WTC11 (cell line): ENCODE data around the gene TDRD1. TPM values are rescaled to one million over a fixed set of nuclear protein-coding genes. Genes with fewer than 3 reads are reported as not detected.
A peak's percentile ranks its signal among the peaks of the same experiment; 100 is the strongest.

Experiments used
- ATAC-seq: fragments of 200-7000 bp; cut with Tn5 transposase; 2 replicates; pipeline ENCODE4 v1.10.0; 2021; ENCODE audit warnings: mild to moderate bottlenecking, moderate library complexity
- Bru-seq: library from RNA; stranded (reverse); fragments of 400-500 nt; gene quantifications from one replicate; lab custom pipeline; 2021; lab: Mats Ljungman, UMichigan
- CTCF ChIA-PET: fragments of 300-600 bp; sonication (Branson Sonifier 250); formaldehyde crosslinking; loops from one replicate; lab custom pipeline; 2021; ENCODE audit warnings: antibody characterized with exemption; lab: Charles Lee
- POLR2A ChIA-PET: fragments of 350-600 bp; sonication (Branson Sonifier 250); formaldehyde crosslinking; loops from one replicate; lab custom pipeline; 2021; ENCODE audit warnings: antibody characterized with exemption; lab: Charles Lee
- DNase-seq: peaks from one replicate; pipeline ENCODE4 v3.0.0; 2021; ENCODE audit warnings: low spot score
- H3K27ac Mint-ChIP-seq: 2 replicates; pipeline ENCODE4 v1.8.0; 2021; ENCODE audit warnings: mixed read lengths
- H3K27me3 Mint-ChIP-seq: 2 replicates; pipeline ENCODE4 v1.8.0; 2021; ENCODE audit warnings: low read depth, mild to moderate bottlenecking, moderate library complexity, mixed read lengths
- H3K36me3 Mint-ChIP-seq: 2 replicates; pipeline ENCODE4 v1.8.0; 2021; ENCODE audit warnings: mixed read lengths
- H3K4me1 Mint-ChIP-seq: 2 replicates; pipeline ENCODE4 v1.8.0; 2022; ENCODE audit warnings: mixed read lengths
- H3K4me3 Mint-ChIP-seq: 2 replicates; pipeline ENCODE4 v1.8.0; 2021; ENCODE audit warnings: mild to moderate bottlenecking, moderate library complexity, mixed read lengths
- H3K9me3 Mint-ChIP-seq: 2 replicates; pipeline ENCODE4 v1.8.0; 2021; ENCODE audit warnings: mixed read lengths
- CTCF ChIP-seq: fragments of 200-600 bp; IDR thresholded peaks from 2 replicates; pipeline ENCODE4 v1.8.0; 2022; ENCODE audit warnings: antibody characterized with exemption
- FOXK1 ChIP-seq: sonication (generic); formaldehyde crosslinking; IDR thresholded peaks from 2 replicates; pipeline ENCODE4 v1.8.0; 2022; ENCODE audit warnings: mild to moderate bottlenecking, moderate library complexity, missing genetic modification reagents
- FOXP1 ChIP-seq: sonication (generic); formaldehyde crosslinking; IDR thresholded peaks from 2 replicates; pipeline ENCODE4 v1.8.0; 2022; ENCODE audit warnings: missing genetic modification reagents, mild to moderate bottlenecking, moderate library complexity, borderline replicate concordance
- GTF2I ChIP-seq: fragments of 250-450 bp; sonication (Bioruptor Pico); conservative IDR thresholded peaks from 2 replicates; pipeline ENCODE4 v1.4.0; 2021; ENCODE audit warnings: mild to moderate bottlenecking
- IRF2 ChIP-seq: sonication (generic); formaldehyde crosslinking; IDR thresholded peaks from 2 replicates; pipeline ENCODE4 v1.8.0; 2022; ENCODE audit warnings: low read depth, missing genetic modification reagents, borderline replicate concordance
- MAX ChIP-seq: sonication (generic); formaldehyde crosslinking; IDR thresholded peaks from 2 replicates; pipeline ENCODE4 v1.8.0; 2022; ENCODE audit warnings: mild to moderate bottlenecking, missing genetic modification reagents
- MYBL2 ChIP-seq: sonication (generic); formaldehyde crosslinking; IDR thresholded peaks from 2 replicates; pipeline ENCODE4 v1.8.1; 2023; ENCODE audit warnings: mild to moderate bottlenecking, moderate library complexity, missing genetic modification reagents
- NR1H2 ChIP-seq: sonication (generic); formaldehyde crosslinking; IDR thresholded peaks from 2 replicates; pipeline ENCODE4 v1.9.0; 2021; ENCODE audit warnings: mild to moderate bottlenecking, moderate library complexity, missing genetic modification reagents
- RELA ChIP-seq: sonication (generic); formaldehyde crosslinking; IDR thresholded peaks from 2 replicates; pipeline ENCODE4 v1.8.1; 2022; ENCODE audit warnings: missing genetic modification reagents, mild to moderate bottlenecking, borderline replicate concordance
- TEAD1 ChIP-seq: sonication (generic); formaldehyde crosslinking; IDR thresholded peaks from 2 replicates; pipeline ENCODE4 v1.8.0; 2022; ENCODE audit warnings: mild to moderate bottlenecking, missing genetic modification reagents
- USF2 ChIP-seq: sonication (generic); formaldehyde crosslinking; IDR thresholded peaks from 2 replicates; pipeline ENCODE4 v1.8.1; 2023; ENCODE audit warnings: mild to moderate bottlenecking, missing genetic modification reagents, moderate library complexity
- ZBTB43 ChIP-seq: sonication (generic); formaldehyde crosslinking; IDR thresholded peaks from 2 replicates; pipeline ENCODE4 v1.8.1; 2023; ENCODE audit warnings: mild to moderate bottlenecking, missing genetic modification reagents
- ZNF121 ChIP-seq: sonication (generic); formaldehyde crosslinking; IDR thresholded peaks from 2 replicates; pipeline ENCODE4 v1.8.0; 2023; ENCODE audit warnings: missing genetic modification reagents
- ZNF219 ChIP-seq: sonication (generic); formaldehyde crosslinking; IDR thresholded peaks from 2 replicates; pipeline ENCODE4 v1.8.0; 2023; ENCODE audit warnings: missing genetic modification reagents, mild to moderate bottlenecking, borderline replicate concordance
- ZNF232 ChIP-seq: sonication (generic); formaldehyde crosslinking; IDR thresholded peaks from 2 replicates; pipeline ENCODE4 v1.8.0; 2022; ENCODE audit warnings: mild to moderate bottlenecking, missing genetic modification reagents
- ZNF416 ChIP-seq: fragments of 250-450 bp; sonication (Bioruptor Pico); IDR thresholded peaks from 2 replicates; pipeline ENCODE4 v1.9.0; 2021; ENCODE audit warnings: mild to moderate bottlenecking, inconsistent platforms
- ZNF423 ChIP-seq: fragments of 250-450 bp; sonication (Bioruptor Pico); IDR thresholded peaks from 2 replicates; pipeline ENCODE4 v2.1.2; 2022; ENCODE audit warnings: mild to moderate bottlenecking, moderate library complexity
- ZNF512 ChIP-seq: sonication (generic); formaldehyde crosslinking; IDR thresholded peaks from 2 replicates; pipeline ENCODE4 v1.8.1; 2022; ENCODE audit warnings: missing genetic modification reagents, borderline replicate concordance
- ZNF671 ChIP-seq: fragments of 250-450 bp; sonication (Bioruptor Pico); IDR thresholded peaks from 2 replicates; pipeline ENCODE4 v1.8.0; 2021; ENCODE audit warnings: mild to moderate bottlenecking
- ZSCAN18 ChIP-seq: fragments of 250-450 bp; sonication (Bioruptor Pico); IDR thresholded peaks from 2 replicates; pipeline ENCODE4 v2.1.2; 2022; ENCODE audit warnings: mild to moderate bottlenecking, moderate library complexity
- long read RNA-seq, 3 experiments: library from RNA in 1 of 3; library from capped mRNA in 1 of 3; library from polyadenylated mRNA in 1 of 3; unstranded in 2 of 3; stranded (forward) in 1 of 3; transcript quantifications; one replicate each; pipeline ENCODE4 v2.0.0, GENCODE V29; 2021
- total RNA-seq: library from RNA; stranded (reverse); gene quantifications from 3 replicates; pipeline ENCODE4 v1.2.3, GENCODE V29; 2021

TDRD1 gene
- total RNA-seq (0.57 to 0.70 TPM (median 0.69 TPM) in 3 replicates), Bru-seq, nascent RNA (percentile 21 among the genes with signal in this experiment)
- long read RNA-seq, experiment 1, result 0 reads
- long read RNA-seq, experiment 2, result 0 reads
- long read RNA-seq, experiment 3, result 0 reads

- H3K4me3 Mint-ChIP-seq, result peak within 1 kb of the TSS; percentile 18; the same call in 1 of the 2 replicates
- ChIA-PET CTCF (no interaction called here), POLR2A (interaction anchor here (0.7 kb wide), 1 partner anchor 170 kb away, joined by 3 read pairs; no protein-coding TSS in a partner anchor)
- H3K4me1 Mint-ChIP-seq, result peaks cover 35% of the 10 kb centered on the region
- H3K27me3 Mint-ChIP-seq, result peaks cover 12% of the 10 kb centered on the region
- DNase-seq, result peak; percentile 47
- no peaks in the 10 kb centered on the region for H3K9me3 Mint-ChIP-seq
- ATAC-seq, result peak; percentile 5
- peak; percentile 31 for TF ChIP-seq USF2 (CRISPR knock-in tag)
- peak; percentile 88 for TF ChIP-seq MAX (CRISPR knock-in tag)
- 0 out of 2 replicates have a peak, but pooled peaks have one; percentile 36 for TF ChIP-seq FOXP1 (CRISPR knock-in tag)
- TF ChIP-seq ZBTB43 (CRISPR knock-in tag), result no peak
- H3K27ac Mint-ChIP-seq, result peak within 1 kb of the TSS; percentile 53; the same call in 1 of the 2 replicates
- H3K36me3 Mint-ChIP-seq, result no peaks in the 10 kb centered on the region
These were observed at the start of gene TDRD1 for GRCh38 chr10:114179148-114179547. TDRD1 (plus strand) TSS chr10:114179353; CDS start chr10:114187832, 8,479 bp downstream.

GRCh38 chr10:114131094-114131493, 48.1 kb upstream of the TDRD1 start:
- Mint-ChIP-seq H3K27ac (no peak overlapping the region), H3K9me3 (no peaks in the 10 kb centered on the region), H3K4me1 (no peaks in the 10 kb centered on the region), H3K27me3 (no peaks in the 10 kb centered on the region; the same call in 1 of the 2 replicates), H3K36me3 (peaks cover 68% of the 10 kb centered on the region), H3K4me3 (no peak overlapping the region)
- ATAC-seq, result no peak
- no peak for TF ChIP-seq USF2 (CRISPR knock-in tag)
- TF ChIP-seq RELA (CRISPR knock-in tag), result no peak
- no peak for TF ChIP-seq MYBL2 (CRISPR knock-in tag)
- no peak for TF ChIP-seq ZNF512
- TF ChIP-seq FOXP1 (CRISPR knock-in tag), result no peak
- POLR2A ChIA-PET, result no interaction called here
- CTCF ChIA-PET, result no interaction called here
- no peak for DNase-seq

- Mint-ChIP-seq H3K9me3 (no peaks in the 10 kb centered on the region), H3K4me1 (no peaks in the 10 kb centered on the region), H3K36me3 (peaks cover 48% of the 10 kb centered on the region), H3K27me3 (no peaks in the 10 kb centered on the region), H3K27ac (no peak overlapping the region), H3K4me3 (no peak overlapping the region)
- TF ChIP-seq GTF2I (no peak), TEAD1 (CRISPR knock-in tag) (no peak), FOXK1 (CRISPR knock-in tag) (no peak), ZNF121 (CRISPR knock-in tag) (no peak), ZNF416 (CRISPR knock-in tag) (no peak), MYBL2 (CRISPR knock-in tag) (no peak), ZNF423 (CRISPR knock-in tag) (no peak), ZNF671 (CRISPR knock-in tag) (no peak)
- no peak for ATAC-seq
- DNase-seq, result no peak
- POLR2A ChIA-PET, result no interaction called here
- CTCF ChIA-PET, result no interaction called here
These were observed 43.7 kb upstream of the TDRD1 start for GRCh38 chr10:114135476-114135875.

- CTCF ChIA-PET, result no interaction called here
- Mint-ChIP-seq H3K27me3 (no peaks in the 10 kb centered on the region), H3K36me3 (peaks cover 38% of the 10 kb centered on the region), H3K4me1 (no peaks in the 10 kb centered on the region), H3K9me3 (no peaks in the 10 kb centered on the region), H3K4me3 (no peak overlapping the region), H3K27ac (no peak overlapping the region; the same call in 1 of the 2 replicates)
- DNase-seq, result no peak
- no peak for ATAC-seq
- POLR2A ChIA-PET, result no interaction called here
- no peak for TF ChIP-seq NR1H2 (CRISPR knock-in tag)
- no peak for TF ChIP-seq FOXK1 (CRISPR knock-in tag)
- TF ChIP-seq ZNF219 (CRISPR knock-in tag), result no peak
- TF ChIP-seq MAX (CRISPR knock-in tag), result no peak
- no peak for TF ChIP-seq ZNF671 (CRISPR knock-in tag)
- TF ChIP-seq ZSCAN18 (CRISPR knock-in tag), result no peak
- TF ChIP-seq ZNF232 (CRISPR knock-in tag), result no peak
- no peak for TF ChIP-seq CTCF
- TF ChIP-seq FOXP1 (CRISPR knock-in tag), result no peak
- TF ChIP-seq IRF2, result no peak
These were observed 40.6 kb upstream of the TDRD1 start for GRCh38 chr10:114138581-114138980.
